Choroid plexus epithelial cell (primary cell): Measurements from ENCODE around the gene ASRGL1.
"Not testable (repeated sequence)": the region's sequence is repeated elsewhere in the genome, so short reads cannot be mapped to it uniquely, and the experiment has no call there.

Source experiments
- DNase-seq: peaks from one replicate; pipeline ENCODE4 v3.0.0-alpha.2; 2010; ENCODE audit warnings: low read depth
- H3K4me3 ChIP-seq: 2 replicates; pipeline ENCODE4 v1.5.1; 2011; ENCODE audit warnings: low read depth, mild to moderate bottlenecking, control low read depth, low read length, moderate library complexity
- TF ChIP-seq, protein P1 (sequence below): conservative IDR thresholded peaks from 2 replicates; pipeline ENCODE4 v1.5.1; 2011; ENCODE audit warnings: low read depth, mild to moderate bottlenecking, control low read depth, inconsistent platforms, low read length, moderate library complexity

The ASRGL1 gene

DNA sequence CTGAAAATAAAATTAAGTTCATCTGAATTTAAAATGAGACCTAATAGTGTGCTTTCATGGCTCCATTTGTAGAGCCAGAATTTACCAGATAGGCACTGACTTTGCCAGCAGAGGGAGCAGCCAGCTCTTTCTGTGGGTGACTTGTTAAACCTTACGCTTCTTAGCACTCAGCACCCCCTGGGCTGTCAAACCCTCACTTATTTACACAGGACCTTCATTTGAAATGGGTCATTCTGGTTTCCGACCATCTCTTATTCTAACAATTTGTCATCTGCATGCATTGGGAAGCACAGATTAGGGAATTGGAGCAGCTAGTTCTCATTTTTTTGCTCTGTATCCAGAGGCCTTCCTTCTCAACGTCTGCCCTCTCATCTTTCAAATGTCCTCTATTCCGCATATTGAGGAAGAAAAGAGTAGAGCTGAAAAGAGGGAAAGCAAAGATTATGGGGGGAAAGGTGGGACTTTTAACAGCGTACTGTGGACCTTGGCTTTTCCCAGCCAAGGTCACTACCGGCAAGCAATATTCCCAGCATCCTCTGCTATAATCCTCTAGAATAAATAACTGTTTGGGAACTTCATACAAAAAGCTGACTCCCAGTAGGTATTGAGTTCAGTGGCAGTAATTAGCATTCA lies 3.1 kb downstream of the ASRGL1 start:
- DNase-seq: peak; percentile 77
- no peak overlapping the region for H3K4me3 ChIP-seq
- TF ChIP-seq, protein P1, sequence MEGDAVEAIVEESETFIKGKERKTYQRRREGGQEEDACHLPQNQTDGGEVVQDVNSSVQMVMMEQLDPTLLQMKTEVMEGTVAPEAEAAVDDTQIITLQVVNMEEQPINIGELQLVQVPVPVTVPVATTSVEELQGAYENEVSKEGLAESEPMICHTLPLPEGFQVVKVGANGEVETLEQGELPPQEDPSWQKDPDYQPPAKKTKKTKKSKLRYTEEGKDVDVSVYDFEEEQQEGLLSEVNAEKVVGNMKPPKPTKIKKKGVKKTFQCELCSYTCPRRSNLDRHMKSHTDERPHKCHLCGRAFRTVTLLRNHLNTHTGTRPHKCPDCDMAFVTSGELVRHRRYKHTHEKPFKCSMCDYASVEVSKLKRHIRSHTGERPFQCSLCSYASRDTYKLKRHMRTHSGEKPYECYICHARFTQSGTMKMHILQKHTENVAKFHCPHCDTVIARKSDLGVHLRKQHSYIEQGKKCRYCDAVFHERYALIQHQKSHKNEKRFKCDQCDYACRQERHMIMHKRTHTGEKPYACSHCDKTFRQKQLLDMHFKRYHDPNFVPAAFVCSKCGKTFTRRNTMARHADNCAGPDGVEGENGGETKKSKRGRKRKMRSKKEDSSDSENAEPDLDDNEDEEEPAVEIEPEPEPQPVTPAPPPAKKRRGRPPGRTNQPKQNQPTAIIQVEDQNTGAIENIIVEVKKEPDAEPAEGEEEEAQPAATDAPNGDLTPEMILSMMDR: peak; percentile 86

- no peak overlapping the region for H3K4me3 ChIP-seq
- no peak for DNase-seq
- TF ChIP-seq, protein P1: no peak
Observed at GRCh38 chr11:62341588-62341987, 4.3 kb downstream of the ASRGL1 start.

DNA sequence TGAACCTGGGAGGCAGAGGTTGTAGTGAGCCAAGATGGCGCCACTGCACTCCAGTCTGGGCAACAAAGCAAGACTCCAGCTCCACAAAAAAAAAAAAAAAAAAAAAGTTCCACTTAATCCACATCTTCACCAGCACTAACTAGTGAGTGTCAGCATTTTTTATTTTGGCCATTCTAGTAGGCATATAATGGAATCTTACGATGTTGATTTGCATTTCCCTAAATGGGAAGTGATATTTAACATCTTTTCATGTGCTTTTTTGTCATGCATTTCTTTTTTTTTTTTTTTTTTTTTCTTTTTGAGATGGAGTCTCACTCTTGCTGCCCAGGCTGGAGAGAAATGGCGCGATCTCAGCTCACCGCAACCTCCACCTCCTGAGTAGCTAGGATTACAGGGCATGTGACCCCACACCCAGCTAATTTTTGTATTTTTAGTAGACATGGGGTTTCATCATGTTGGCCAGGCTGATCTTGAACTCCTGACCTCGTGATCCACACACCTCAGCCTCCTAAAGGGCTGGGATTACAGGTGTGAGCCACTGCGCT lies 6.5 kb downstream of the ASRGL1 start:
- not testable (repeated sequence) for DNase-seq, H3K4me3 ChIP-seq

GRCh38 chr11:62344210-62344609 lies 7.0 kb downstream of the ASRGL1 start:
- TF ChIP-seq, protein P1: no peak
- DNase-seq: no peak
- no peak overlapping the region for H3K4me3 ChIP-seq

DNA sequence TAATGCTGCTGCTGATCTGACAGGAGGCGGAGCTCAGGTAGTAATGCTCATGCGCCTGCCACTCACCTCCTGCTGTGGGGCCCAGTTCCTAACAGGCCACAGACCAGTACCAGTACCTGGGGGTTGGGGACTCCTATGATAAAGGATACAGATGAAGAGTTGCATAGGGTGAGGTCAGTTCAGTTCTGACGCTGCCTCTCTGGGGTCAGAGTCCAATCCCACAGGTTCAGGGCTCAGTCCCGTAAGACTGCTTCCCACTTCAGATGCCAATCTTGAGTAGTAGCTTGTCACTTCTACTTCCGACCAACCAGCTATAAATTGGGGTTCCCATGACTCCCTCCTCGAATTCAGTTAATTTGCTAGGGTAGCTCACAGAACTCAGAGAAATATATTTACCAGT lies 8.6 kb downstream of the ASRGL1 start:
- no peak for DNase-seq
- no peak overlapping the region for H3K4me3 ChIP-seq
- TF ChIP-seq, protein P1: no peak

DNA sequence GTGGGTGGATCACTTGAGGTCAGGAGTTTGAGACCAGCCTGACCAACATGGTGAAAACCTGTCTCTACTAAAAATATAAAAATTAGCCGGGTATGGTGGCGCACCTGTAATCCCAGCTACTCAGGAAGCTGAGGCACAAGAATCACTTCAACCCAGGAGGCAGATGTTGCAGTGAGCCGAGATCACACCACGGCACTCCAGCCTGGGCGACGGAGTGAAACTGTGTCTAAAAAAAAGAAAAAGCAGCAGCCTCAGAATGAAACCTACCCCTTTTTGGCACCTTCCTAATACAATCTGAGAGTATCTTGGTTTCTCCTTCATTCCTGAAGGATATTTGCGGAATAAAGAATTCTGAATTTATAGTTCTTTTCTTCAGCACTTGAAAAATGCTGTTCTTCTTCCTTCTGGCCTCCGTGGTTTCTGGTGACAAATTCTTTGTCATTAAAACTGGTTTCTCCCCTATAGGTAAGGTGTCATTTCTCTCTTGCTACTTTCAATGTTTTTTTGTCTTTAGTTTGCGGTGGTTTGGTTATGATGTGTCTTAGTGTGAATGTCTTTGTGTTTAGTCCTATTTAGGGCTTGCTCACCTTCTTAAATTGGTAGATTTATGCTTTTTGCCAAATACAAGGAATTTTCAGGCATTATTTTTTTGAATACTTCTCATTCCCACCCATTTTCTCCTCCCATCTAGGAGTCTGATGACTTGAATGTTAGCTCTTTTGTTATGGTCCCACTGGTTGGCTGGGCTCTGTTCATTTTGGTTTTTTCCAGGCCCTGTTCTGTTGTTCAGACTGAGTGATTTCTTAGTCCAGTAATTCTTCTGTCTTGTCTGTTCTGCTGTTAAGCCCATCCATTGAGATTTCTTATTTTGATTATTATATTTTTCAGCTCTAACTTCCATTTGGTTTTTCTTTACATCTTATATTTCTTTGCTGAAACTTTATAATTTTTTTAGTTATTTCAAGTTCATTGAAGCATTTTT lies 15.4 kb downstream of the ASRGL1 start:
- TF ChIP-seq, protein P1: no peak
- H3K4me3 ChIP-seq: no peak overlapping the region
- DNase-seq: no peak

GRCh38 chr11:62353841-62354240 lies 16.6 kb downstream of the ASRGL1 start:
- TF ChIP-seq, protein P1: no peak
- no peak for DNase-seq
- no peak overlapping the region for H3K4me3 ChIP-seq
